HEK293T (cell line): ENCODE data around the gene ACTL9.
"Not testable (repeated sequence)": the region's sequence is repeated elsewhere in the genome, so short reads cannot be mapped to it uniquely, and the experiment has no call there.

ENCODE experiments used
- ARNT ChIP-seq: fragments of 450-650 bp; IDR thresholded peaks from 2 replicates; pipeline ENCODE4 v1.6.1; 2017; ENCODE audit warnings: mild to moderate bottlenecking
- ELF4 ChIP-seq: fragments of 450-650 bp; IDR thresholded peaks from 2 replicates; pipeline ENCODE4 v1.6.1; 2017; ENCODE audit warnings: antibody characterized with exemption
- HDGF ChIP-seq: fragments of 450-650 bp; IDR thresholded peaks from 2 replicates; pipeline ENCODE4 v1.6.1; 2017; ENCODE audit warnings: antibody characterized with exemption, borderline replicate concordance
- L3MBTL2 ChIP-seq: fragments of 450-650 bp; conservative IDR thresholded peaks from 2 replicates; pipeline ENCODE4 v1.6.1; 2016; ENCODE audit warnings: mild to moderate bottlenecking
- LEF1 ChIP-seq: fragments of 450-650 bp; IDR thresholded peaks from 2 replicates; pipeline ENCODE4 v1.6.1; 2017; ENCODE audit warnings: mild to moderate bottlenecking, borderline replicate concordance
- SP1 ChIP-seq: fragments of 450-650 bp; IDR thresholded peaks from 2 replicates; pipeline ENCODE4 v1.6.1; 2017

DNA sequence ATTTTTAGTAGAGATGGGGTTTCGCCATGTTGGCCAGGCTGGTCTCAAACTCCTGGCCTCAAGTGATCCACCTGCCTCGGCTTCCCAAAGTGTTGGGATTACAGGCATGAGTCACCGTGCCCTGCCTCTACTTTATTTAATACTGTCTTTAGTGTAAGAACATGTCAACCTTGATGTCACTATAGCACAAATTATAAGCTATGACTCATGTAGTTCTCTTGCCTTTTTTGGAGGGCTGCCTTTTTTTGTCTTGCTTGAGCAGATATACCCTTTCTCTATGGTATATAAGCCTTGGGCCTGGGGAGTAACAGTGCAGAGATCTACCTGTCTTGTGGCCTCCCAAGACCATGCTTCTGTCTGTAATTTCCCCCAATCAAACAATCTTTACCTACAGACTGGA, 6.7 kb upstream of the ACTL9 start:
- TF ChIP-seq HDGF, ARNT, L3MBTL2, ELF4, LEF1, SP1: not testable (repeated sequence)
